MCF 10A (cell line): ENCODE measurements around the gene GNG7. TPM values are rescaled to one million over a fixed set of nuclear protein-coding genes. Genes with fewer than 3 reads are reported as not detected.

Experiments
- BruUV-seq: library from RNA; stranded (reverse); fragments of 400-500 nt; replicated peaks from 2 replicates; lab custom pipeline; 2021; lab: Mats Ljungman, UMichigan
- CTCF ChIA-PET: fragments of 300-600 bp; sonication (Branson Sonifier 250); formaldehyde crosslinking; extraction: SDS; loops from one replicate; lab custom pipeline; 2021; ENCODE audit warnings: antibody characterized with exemption, inconsistent platforms; lab: Yijun Ruan, JAX
- POLR2A ChIA-PET: fragments of 300-600, 350-650 bp; sonication (Branson Sonifier 250); formaldehyde crosslinking; extraction: SDS; loops from one replicate; lab custom pipeline; 2020; ENCODE audit warnings: antibody characterized with exemption, inconsistent platforms; lab: Yijun Ruan, JAX
- DNase-seq: peaks from one replicate; pipeline ENCODE4 v3.0.0-alpha.2; 2018; ENCODE audit not compliant: unreplicated experiment
- H3K27ac Mint-ChIP-seq: one replicate; pipeline ENCODE4 v1.8.0; 2022; ENCODE audit warnings: mild to moderate bottlenecking, low read depth, mixed read lengths; ENCODE audit not compliant: unreplicated experiment
- H3K27me3 Mint-ChIP-seq: one replicate; pipeline ENCODE4 v1.8.0; 2022; ENCODE audit warnings: mixed read lengths; ENCODE audit not compliant: insufficient read depth, unreplicated experiment
- H3K36me3 Mint-ChIP-seq: one replicate; pipeline ENCODE4 v1.8.0; 2022; ENCODE audit warnings: mild to moderate bottlenecking, moderate library complexity, mixed read lengths; ENCODE audit not compliant: insufficient read depth, unreplicated experiment
- H3K4me1 Mint-ChIP-seq: one replicate; pipeline ENCODE4 v1.8.0; 2022; ENCODE audit warnings: mixed read lengths; ENCODE audit not compliant: insufficient read depth, unreplicated experiment
- H3K4me3 Mint-ChIP-seq: one replicate; pipeline ENCODE4 v1.8.0; 2022; ENCODE audit warnings: mild to moderate bottlenecking, moderate library complexity, mixed read lengths; ENCODE audit not compliant: unreplicated experiment
- H3K9me3 Mint-ChIP-seq: one replicate; pipeline ENCODE4 v1.8.0; 2022; ENCODE audit warnings: mixed read lengths; ENCODE audit not compliant: unreplicated experiment
- CTCF ChIP-seq: fragments of 200-600 bp; IDR thresholded peaks from one replicate; pipeline ENCODE4 v1.8.0; 2022; ENCODE audit warnings: antibody characterized with exemption, mild to moderate bottlenecking; ENCODE audit not compliant: unreplicated experiment
- intact Hi-C: fragments of 100-400 bp; cut with micrococcal nuclease; formaldehyde crosslinking; loops from 2 replicates; pipeline ENCODE4 v1.14.1; 2022
- total RNA-seq: library from RNA; stranded (reverse); gene quantifications from 2 replicates; pipeline ENCODE4 v1.2.3, GENCODE V29; 2022

The GNG7 gene
- total RNA-seq, 1 experiment from 2014 or later = 0.51 TPM

GRCh38 chr19:2578901-2579677 is 123.4 kb downstream of the GNG7 start:
- H3K4me3 Mint-ChIP-seq = peak overlapping the region; percentile 67
- CTCF ChIA-PET = interaction anchor here (0.6 to 5.1 kb wide), 17 partner anchors 9 to 381 kb away, joined by 3 to 36 read pairs (median 5); partner anchors contain the start of gene GADD45B

GRCh38 chr19:2578391-2578890 is 124.1 kb downstream of the GNG7 start:
- Mint-ChIP-seq H3K4me3 (peak overlapping the region; percentile 67), H3K9me3 (no peaks in the 10 kb centered on the region), H3K27me3 (no peaks in the 10 kb centered on the region), H3K4me1 (peaks cover 5% of the 10 kb centered on the region), H3K36me3 (peaks cover 4% of the 10 kb centered on the region), H3K27ac (peak overlapping the region; percentile 40)
- ChIA-PET POLR2A (interaction anchor here (0.5 to 4.1 kb wide), 19 partner anchors 9 to 1195 kb away, joined by 3 to 136 read pairs (median 4); partner anchors contain the start of genes GADD45B, SGTA and TIMM13), CTCF (interaction anchor here (0.6 to 5.1 kb wide), 15 partner anchors 8 to 115 kb away, joined by 3 to 36 read pairs (median 4); partner anchors contain the start of gene GADD45B)
- no TSS peak for BruUV-seq
- intact Hi-C loops = loop anchor here (5.0 kb wide), 2 partner anchors 34 to 51 kb away; no protein-coding TSS in a partner anchor
- TF ChIP-seq CTCF = no peak
- peak; percentile 61 for DNase-seq

More at GRCh38 chr19:2578901-2579677, 123.4 kb downstream of the GNG7 start:
- POLR2A ChIA-PET = interaction anchor here (0.8 to 4.1 kb wide), 20 partner anchors 8 to 204 kb away, joined by 3 to 136 read pairs (median 4); partner anchors contain the start of genes GADD45B, SGTA and TIMM13
- peak; percentile 86 for TF ChIP-seq CTCF
- no TSS peak for BruUV-seq
- peak overlapping the region; percentile 40 for H3K27ac Mint-ChIP-seq
- H3K36me3 Mint-ChIP-seq = peaks cover 4% of the 10 kb centered on the region
- H3K4me1 Mint-ChIP-seq = peaks cover 5% of the 10 kb centered on the region
- DNase-seq = peak; percentile 96
- intact Hi-C loops = loop anchor here (1.0 to 5.0 kb wide), 4 partner anchors 33 to 105 kb away; no protein-coding TSS in a partner anchor
- no peaks in the 10 kb centered on the region for H3K9me3 Mint-ChIP-seq
- H3K27me3 Mint-ChIP-seq = no peaks in the 10 kb centered on the region

GRCh38 chr19:2577722-2578335 is 124.7 kb downstream of the GNG7 start:
- peak overlapping the region; percentile 67 for H3K4me3 Mint-ChIP-seq
- no peak for TF ChIP-seq CTCF
- BruUV-seq = no TSS peak
- ChIA-PET CTCF (interaction anchor here (0.6 to 5.1 kb wide), 10 partner anchors 7 to 115 kb away, joined by 3 to 36 read pairs (median 6); partner anchors contain the start of gene GADD45B), POLR2A (interaction anchor here (1.1 to 4.1 kb wide), 10 partner anchors 10 to 206 kb away, joined by 3 to 136 read pairs (median 5); partner anchors contain the start of genes GADD45B, SGTA and TIMM13)
- peak overlapping the region; percentile 40 for H3K27ac Mint-ChIP-seq
- no peaks in the 10 kb centered on the region for H3K27me3 Mint-ChIP-seq
- H3K9me3 Mint-ChIP-seq = no peaks in the 10 kb centered on the region
- intact Hi-C loops = loop anchor here (5.0 kb wide), 2 partner anchors 34 to 51 kb away; no protein-coding TSS in a partner anchor
- peaks cover 4% of the 10 kb centered on the region for H3K36me3 Mint-ChIP-seq
- peaks cover 5% of the 10 kb centered on the region for H3K4me1 Mint-ChIP-seq
- no peak for DNase-seq
